ENCODE data around the gene ALPK3.

Gene ALPK3

GRCh38 chr15:84903751-84904150 is 86.6 kb downstream of the ALPK3 start:
- no peak for DNase-seq

GRCh38 chr15:84904419-84904818 is 87.3 kb downstream of the ALPK3 start:
- no peak for DNase-seq

GRCh38 chr15:84905016-84905916 is 88.1 kb downstream of the ALPK3 start:
- DNase-seq, result no peak

- DNase-seq, result no peak
Observed at GRCh38 chr15:84907731-84908130, 90.6 kb downstream of the ALPK3 start.

- DNase-seq, result no peak
Observed at GRCh38 chr15:84908564-84908963, 91.4 kb downstream of the ALPK3 start.

- DNase-seq, result no peak
Observed at GRCh38 chr15:84909029-84909428, 91.9 kb downstream of the ALPK3 start.

GRCh38 chr15:84909782-84910181 is 92.6 kb downstream of the ALPK3 start:
- DNase-seq, result no peak

- DNase-seq, result no peak
Observed at GRCh38 chr15:84910928-84911623, 93.9 kb downstream of the ALPK3 start.

- DNase-seq, result no peak
Observed at GRCh38 chr15:84911879-84912660, 94.9 kb downstream of the ALPK3 start.

- DNase-seq, result no peak
Observed at GRCh38 chr15:84913360-84913723, 96.2 kb downstream of the ALPK3 start.

GRCh38 chr15:84914351-84914750 is 97.2 kb downstream of the ALPK3 start:
- no peak for DNase-seq

GRCh38 chr15:84914909-84915605 is 97.9 kb downstream of the ALPK3 start:
- no peak for DNase-seq

GRCh38 chr15:84915606-84915958 is 98.4 kb downstream of the ALPK3 start:
- no peak for DNase-seq

- no peak for DNase-seq
Observed at GRCh38 chr15:84917452-84917851, 100.3 kb downstream of the ALPK3 start.

- DNase-seq, result no peak
Observed at GRCh38 chr15:84919106-84919667, 102.0 kb downstream of the ALPK3 start.

GRCh38 chr15:84921121-84921520 is 104.0 kb downstream of the ALPK3 start:
- no peak for DNase-seq

- no peak for DNase-seq
Observed at GRCh38 chr15:84922530-84922929, 105.4 kb downstream of the ALPK3 start.
